Thymus (tissue), 11 donors: Measurements from ENCODE around the gene MMD2. TPM values are rescaled to one million over a fixed set of nuclear protein-coding genes. Genes with fewer than 3 reads are reported as not detected.
A peak's percentile ranks its signal among the peaks of the same experiment; 100 is the strongest.

Experiments used
- DNase-seq, 9 donors: peaks; one replicate each; pipeline ENCODE4 v3.0.0-alpha.2; 2013; ENCODE audit warnings: low spot score in 9 of 9, low read depth in 6 of 9, missing footprints in 1 of 9
- H3K27ac ChIP-seq, 2 donors: one replicate each; pipeline ENCODE4 v1.5.1; 2013; ENCODE audit warnings: control low read depth in 1 of 2, low read depth in 1 of 2, low read length in 1 of 2, mild to moderate bottlenecking in 1 of 2, moderate library complexity in 1 of 2
- H3K27me3 ChIP-seq, 2 donors: one replicate each; pipeline ENCODE4 v1.5.1; 2013; ENCODE audit warnings: low read length in 1 of 2; ENCODE audit not compliant: control insufficient read depth in 2 of 2, insufficient read depth in 1 of 2
- H3K36me3 ChIP-seq, 2 donors: one replicate each; pipeline ENCODE4 v1.5.1; 2013; ENCODE audit warnings: low read length in 1 of 2, mild to moderate bottlenecking in 1 of 2, moderate library complexity in 1 of 2; ENCODE audit not compliant: control insufficient read depth in 2 of 2, insufficient read depth in 2 of 2
- H3K4me1 ChIP-seq, 2 donors: one replicate each; pipeline ENCODE4 v1.5.1; 2013; ENCODE audit warnings: low read length in 2 of 2; ENCODE audit not compliant: control insufficient read depth in 2 of 2, insufficient read depth in 2 of 2
- H3K4me3 ChIP-seq, 2 donors: one replicate each; pipeline ENCODE4 v1.5.1; 2013; ENCODE audit warnings: low read length in 2 of 2, control low read depth in 1 of 2, mild to moderate bottlenecking in 1 of 2
- H3K9me3 ChIP-seq, 2 donors: one replicate each; pipeline ENCODE4 v1.5.1; 2013; ENCODE audit warnings: low read length in 1 of 2, mild to moderate bottlenecking in 1 of 2; ENCODE audit not compliant: control insufficient read depth in 2 of 2, insufficient read depth in 1 of 2
- WGBS: extraction: QIAGEN DNeasy Blood & Tissue Kit; methylation state at CpG from one replicate; pipeline ENCODE4 v1.1.7; 2013; 5-methylcytosine and 5-hydroxymethylcytosine counted together
- polyA plus RNA-seq: library from polyadenylated mRNA; stranded (reverse); fragments of 200-250 nt; gene quantifications from one replicate; pipeline ENCODE4 v1.2.3, GENCODE V29; 2013
- total RNA-seq: library from RNA; stranded (reverse); fragments of 120-200 nt; gene quantifications from one replicate; pipeline ENCODE4 v1.2.4, GENCODE V29; 2013
- donor health status: healthy.

The MMD2 gene
- total and polyA plus RNA-seq, 2 donors = 0.07 TPM; not detected in 1

DNA sequence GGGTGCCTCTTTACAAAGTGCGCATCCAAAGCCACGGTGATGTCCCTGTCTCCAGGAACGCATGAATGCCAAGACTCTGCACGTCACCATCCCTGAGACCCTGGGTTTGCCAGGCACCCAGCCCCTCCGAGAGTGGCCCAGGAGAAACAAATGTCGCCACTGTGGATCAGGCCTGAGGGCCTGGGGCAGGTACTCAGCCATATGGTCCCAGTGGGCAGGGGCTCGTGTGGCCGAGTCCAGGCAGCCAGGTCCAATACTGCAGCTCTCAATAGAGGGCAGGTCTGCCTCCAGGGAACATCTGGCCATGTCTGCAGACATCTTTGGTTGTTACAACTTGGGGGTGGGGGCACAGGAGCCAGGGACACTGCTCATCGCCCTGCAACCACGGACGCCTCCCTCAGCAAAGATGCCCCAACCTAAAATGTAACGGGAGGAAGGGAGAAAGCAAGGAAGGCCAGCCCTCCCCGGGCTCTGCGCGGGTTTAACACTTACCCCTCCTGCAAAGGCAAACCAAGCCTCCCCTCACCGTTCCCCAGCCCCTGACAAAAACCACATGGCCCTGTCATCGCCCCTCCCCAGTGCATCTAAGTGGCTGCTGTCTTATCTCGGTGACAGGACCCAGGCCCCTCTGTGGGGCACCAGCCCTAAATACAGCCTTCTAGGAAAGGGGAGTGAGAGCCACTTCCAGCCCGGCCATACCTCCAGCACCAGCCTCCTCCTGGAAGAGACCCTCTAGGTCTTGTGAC is 86.9 kb downstream of the MMD2 start:
- WGBS = 69% methylated on average over 19 of the region's 19 CpGs
- no peaks in the 10 kb centered on the region for H3K4me1 ChIP-seq
- H3K4me3 ChIP-seq = no peak overlapping the region
- H3K27ac ChIP-seq = no peak overlapping the region
- no peaks in the 10 kb centered on the region for H3K36me3 ChIP-seq
- no peaks in the 10 kb centered on the region for H3K9me3 ChIP-seq
- peaks cover 0 to 26% of the 10 kb centered on the region in 2 donors for H3K27me3 ChIP-seq
- DNase-seq = no peak

DNA sequence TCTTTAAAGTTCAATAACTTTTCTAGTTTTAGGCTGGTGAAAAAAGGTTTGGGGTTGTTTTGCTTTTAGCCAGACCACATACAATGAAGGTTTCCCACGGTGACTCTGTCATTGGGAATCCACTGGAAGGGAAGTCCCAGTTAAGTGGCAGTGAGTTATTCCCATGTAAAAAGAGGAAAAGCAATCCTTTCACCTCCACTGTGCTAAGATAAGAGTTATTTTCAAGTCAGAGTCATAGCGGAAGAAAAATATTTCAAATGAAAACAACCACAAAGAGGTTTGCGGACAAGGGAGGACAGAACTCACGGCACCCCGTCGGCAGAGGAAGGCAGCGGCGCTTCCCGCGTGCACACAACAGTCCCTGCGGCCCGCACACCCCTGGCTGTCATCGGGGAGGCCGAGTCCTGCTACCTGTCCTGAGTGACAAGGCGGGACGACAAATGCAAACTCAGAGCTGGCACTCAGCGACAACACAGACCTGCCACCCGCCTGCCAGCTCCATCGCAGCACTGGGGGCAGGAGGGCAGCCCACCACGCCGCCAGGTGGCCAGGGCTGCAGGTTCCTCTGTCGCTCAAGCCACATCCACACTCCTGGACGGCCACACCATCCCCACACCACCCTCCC is 87.8 kb downstream of the MMD2 start:
- Histone ChIP-seq H3K36me3 (no peaks in the 10 kb centered on the region), H3K4me3 (no peak overlapping the region), H3K4me1 (no peaks in the 10 kb centered on the region), H3K27ac (no peak overlapping the region), H3K9me3 (no peaks in the 10 kb centered on the region), H3K27me3 (peaks cover 0 to 26% of the 10 kb centered on the region in 2 donors)
- DNase-seq = no peak
- 30% methylated on average over 23 of the region's 23 CpGs for WGBS

DNA sequence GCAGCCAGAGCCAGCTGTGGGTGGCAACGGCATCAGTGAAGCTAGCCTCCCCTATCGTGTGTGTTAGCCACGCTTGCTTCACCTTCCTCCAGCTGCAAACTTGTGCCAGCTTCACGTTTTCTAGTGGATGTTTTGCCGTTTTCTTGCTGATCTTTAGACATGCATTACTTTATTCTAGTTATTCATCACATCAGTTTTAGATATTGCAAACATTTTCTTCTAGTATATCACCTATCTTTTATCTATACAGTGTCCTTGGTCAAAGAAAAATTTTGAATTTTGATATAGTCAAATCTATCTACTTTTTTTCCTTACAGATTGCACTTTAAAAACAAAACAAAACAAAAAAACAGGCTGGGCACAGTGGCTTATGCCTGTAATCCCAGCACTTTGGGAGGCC is 90.5 kb downstream of the MMD2 start:
- Histone ChIP-seq H3K27me3 (peaks cover 2 to 26% of the 10 kb centered on the region in 2 donors), H3K9me3 (no peaks in the 10 kb centered on the region), H3K4me1 (no peaks in the 10 kb centered on the region), H3K36me3 (no peaks in the 10 kb centered on the region), H3K4me3 (no peak overlapping the region), H3K27ac (no peak overlapping the region)
- no peak for DNase-seq
- WGBS = 95% methylated on average over 5 of the region's 5 CpGs

DNA sequence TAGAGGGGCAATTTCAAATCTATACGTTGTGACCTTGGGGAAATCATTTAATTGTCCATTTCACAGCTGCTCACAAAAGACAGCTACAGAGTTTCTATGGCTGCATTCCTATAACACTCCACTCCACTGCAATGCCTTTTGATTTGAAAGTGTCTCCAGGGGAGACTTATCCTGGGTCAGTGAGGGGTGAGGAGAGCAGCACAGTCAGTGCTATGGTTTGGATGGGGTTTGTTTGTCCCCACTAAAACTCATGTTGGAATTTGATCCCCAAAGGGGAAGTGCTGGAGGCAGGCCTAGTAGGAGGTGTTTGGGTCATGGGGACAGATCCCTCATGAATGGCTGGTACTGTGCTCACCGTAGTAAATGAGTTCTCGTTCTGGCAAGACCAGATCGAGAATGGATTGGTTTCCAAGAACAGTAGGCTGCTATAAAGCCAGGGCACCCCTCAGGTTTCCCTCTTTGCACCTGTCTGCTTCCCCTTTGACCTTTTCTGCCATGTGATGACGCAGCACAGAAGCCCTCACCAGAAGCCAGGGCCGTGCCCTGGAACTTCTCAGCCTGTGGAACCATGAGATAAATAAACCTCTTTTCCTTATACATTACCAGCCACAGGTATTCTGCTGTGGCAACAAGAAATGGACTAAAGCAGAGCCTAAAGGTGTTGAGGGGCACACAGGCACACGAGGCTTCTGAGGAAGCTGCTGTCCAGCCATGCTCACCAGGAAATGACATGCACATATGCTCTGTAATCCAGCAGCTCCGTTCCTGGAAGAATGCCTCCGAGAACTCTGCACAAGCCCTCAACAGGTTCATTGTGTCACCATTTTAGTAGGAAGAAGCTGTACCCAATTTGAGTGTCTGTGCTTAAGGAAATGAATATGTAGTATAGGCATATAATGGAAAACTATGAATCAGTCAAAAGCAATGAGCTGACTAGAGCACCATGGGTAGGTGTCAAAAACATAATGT is 92.2 kb downstream of the MMD2 start:
- Histone ChIP-seq H3K27me3 (peaks cover 2 to 23% of the 10 kb centered on the region in 2 donors), H3K36me3 (no peaks in the 10 kb centered on the region), H3K4me1 (peaks cover 0 to 2% of the 10 kb centered on the region in 2 donors), H3K9me3 (peaks cover under 1 to 7% of the 10 kb centered on the region in 2 donors), H3K27ac (no peak overlapping the region), H3K4me3 (no peak overlapping the region)
- no peak for DNase-seq
- 87% methylated on average over 9 of the region's 9 CpGs for WGBS

DNA sequence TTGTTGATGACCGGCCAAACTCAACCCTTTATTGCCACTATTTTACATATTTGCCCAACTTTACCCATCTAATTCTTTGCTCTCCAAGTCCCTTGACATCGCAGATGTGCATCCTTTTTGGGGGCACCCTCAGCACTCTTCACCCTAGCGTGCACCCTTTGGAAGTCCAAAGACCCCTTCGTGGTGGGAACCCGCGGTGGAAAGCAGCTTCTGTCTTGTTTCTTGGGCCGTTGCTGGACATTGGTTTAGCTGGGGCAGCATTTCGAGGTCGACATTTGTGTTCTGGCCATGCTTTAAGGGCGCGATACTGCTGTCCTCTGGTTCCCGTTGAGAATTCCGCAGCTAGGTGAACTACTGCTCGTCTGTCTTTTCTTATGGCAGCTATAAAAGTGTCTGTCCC is 96.8 kb downstream of the MMD2 start:
- no peak overlapping the region for H3K27ac ChIP-seq
- DNase-seq = no peak
- peaks cover 0 to 2% of the 10 kb centered on the region in 2 donors for H3K4me1 ChIP-seq
- H3K27me3 ChIP-seq = peaks cover 5 to 21% of the 10 kb centered on the region in 2 donors
- H3K4me3 ChIP-seq = peak overlapping the region; percentile 33 to 55
- peaks cover 4 to 13% of the 10 kb centered on the region in 2 donors for H3K9me3 ChIP-seq
- 87% methylated on average over 14 of the region's 14 CpGs for WGBS
- no peaks in the 10 kb centered on the region for H3K36me3 ChIP-seq

DNA sequence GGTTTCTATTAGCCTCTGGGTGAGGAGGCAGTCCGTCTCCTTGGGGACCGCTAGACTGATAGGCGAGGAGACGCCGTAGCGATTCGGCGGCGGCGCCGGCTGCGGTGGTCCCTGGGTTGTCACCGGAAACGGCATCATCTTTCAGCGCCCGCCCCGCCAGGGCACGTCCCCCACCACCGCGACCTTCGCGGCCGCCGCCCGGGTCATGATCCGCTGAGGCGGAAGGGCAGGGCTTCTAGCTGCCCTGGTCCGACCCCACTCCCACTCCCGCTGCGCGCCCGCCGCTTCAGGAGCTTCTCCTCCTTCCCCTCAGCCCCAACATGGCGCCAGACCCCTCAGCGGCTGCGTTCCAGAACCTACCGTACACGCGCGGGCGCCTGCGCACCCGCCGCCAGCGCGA is 97.3 kb downstream of the MMD2 start, which contains the start of gene PAPOLB:
PAPOLB (minus strand) TSS at position 358 of the 400 bp plus-strand sequence; CDS start at position 138, 220 bp downstream.
- Histone ChIP-seq H3K27ac (no peak within 1 kb of the TSS), H3K4me3 (peak within 1 kb of the TSS; percentile 33 to 55), H3K9me3 (peaks cover 4 to 13% of the 10 kb centered on the region in 2 donors), H3K36me3 (no peaks in the 10 kb centered on the region), H3K27me3 (peaks cover 5 to 21% of the 10 kb centered on the region in 2 donors), H3K4me1 (peaks cover 0 to 2% of the 10 kb centered on the region in 2 donors)
- WGBS = 21% methylated on average over 46 of the region's 46 CpGs
- DNase-seq = peak in 5 of 9 donors; percentile 3 to 41 (median 8)

GRCh38 chr7:4861227-4861626 is 97.8 kb downstream of the MMD2 start:
- Histone ChIP-seq H3K27me3 (peaks cover 5 to 21% of the 10 kb centered on the region in 2 donors), H3K36me3 (no peaks in the 10 kb centered on the region), H3K4me1 (peaks cover 0 to 2% of the 10 kb centered on the region in 2 donors), H3K9me3 (peaks cover 4 to 13% of the 10 kb centered on the region in 2 donors), H3K27ac (no peak overlapping the region), H3K4me3 (peak overlapping the region; percentile 33 to 55)
- WGBS = 89% methylated on average over 11 of the region's 11 CpGs
- no peak for DNase-seq

DNA sequence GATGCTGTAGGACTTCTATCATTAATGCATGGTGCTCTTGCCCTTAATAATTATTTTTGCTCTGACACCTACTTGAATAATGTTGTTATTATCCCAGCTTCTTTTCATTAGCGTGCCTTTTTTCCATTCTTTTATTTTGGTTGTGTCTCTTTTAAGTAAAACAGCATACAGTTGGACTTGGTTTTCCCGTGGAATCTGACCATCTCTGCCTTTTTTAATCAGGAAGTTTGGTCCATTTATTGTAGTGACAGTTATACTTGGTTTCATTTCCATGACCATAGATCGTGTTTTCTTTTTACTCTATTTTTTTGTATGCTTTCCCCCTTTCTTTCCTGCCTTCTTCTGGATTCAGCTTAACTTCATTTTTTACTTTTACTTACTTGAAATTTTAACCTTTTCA is 101.8 kb downstream of the MMD2 start:
- no peak for DNase-seq
- Histone ChIP-seq H3K27me3 (peaks cover 3 to 18% of the 10 kb centered on the region in 2 donors), H3K36me3 (no peaks in the 10 kb centered on the region), H3K27ac (no peak overlapping the region), H3K4me3 (no peak overlapping the region), H3K4me1 (peaks cover 0 to 2% of the 10 kb centered on the region in 2 donors), H3K9me3 (peaks cover 4 to 10% of the 10 kb centered on the region in 2 donors)
- 73% methylated on average over 3 of the region's 3 CpGs for WGBS
